GM12874 (cell line): ENCODE measurements around the gene GRK5.

Source experiments
- CTCF ChIP-seq: IDR thresholded peaks from 2 replicates; pipeline ENCODE4 v1.5.1; 2011; ENCODE audit warnings: low read depth, mild to moderate bottlenecking, control low read depth, low read length, moderate library complexity; ENCODE audit not compliant: insufficient read depth

GRK5 gene

GRCh38 chr10:119209736-119210355 lies 2.5 kb downstream of the GRK5 start:
- no peak for TF ChIP-seq CTCF

GRCh38 chr10:119210633-119211032 lies 3.3 kb downstream of the GRK5 start:
- no peak for TF ChIP-seq CTCF

GRCh38 chr10:119211176-119211575 lies 3.8 kb downstream of the GRK5 start:
- TF ChIP-seq CTCF = no peak

GRCh38 chr10:119211625-119212441 lies 4.5 kb downstream of the GRK5 start:
- no peak for TF ChIP-seq CTCF

- TF ChIP-seq CTCF = no peak
These were observed 8.0 kb downstream of the GRK5 start for GRCh38 chr10:119215371-119215770.

- TF ChIP-seq CTCF = no peak
These were observed 8.8 kb downstream of the GRK5 start for GRCh38 chr10:119216127-119216526.

GRCh38 chr10:119217401-119217800 lies 10.0 kb downstream of the GRK5 start:
- TF ChIP-seq CTCF = no peak
